Breast epithelium (tissue), 4 donors: ENCODE data around the gene SURF4. TPM values are rescaled to one million over a fixed set of nuclear protein-coding genes. Genes with fewer than 3 reads are reported as not detected.
A peak's percentile ranks its signal among the peaks of the same experiment; 100 is the strongest.

Source experiments
- DNase-seq, 2 donors: peaks; one replicate each; pipeline ENCODE4 v3.0.0-alpha.2; 2019; ENCODE audit warnings: low spot score in 2 of 2
- H3K27ac ChIP-seq, 2 donors: fragments of 200-600 bp; sonication (generic) in 1 of 2; one replicate each; pipeline ENCODE4 v1.5.1; 2016 to 2019; ENCODE audit warnings: mild to moderate bottlenecking in 1 of 2
- H3K27me3 ChIP-seq, 2 donors: fragments of 200-600 bp; sonication (generic) in 1 of 2; one replicate each; pipeline versions ENCODE4 v1.5.1 to v1.6.0; 2017 to 2019; ENCODE audit warnings: control low read depth in 1 of 2, mild to moderate bottlenecking in 1 of 2
- H3K36me3 ChIP-seq: fragments of 200-600 bp; one replicate; pipeline ENCODE4 v1.5.1; 2019
- H3K4me1 ChIP-seq, 2 donors: fragments of 200-600 bp; sonication (generic); one replicate each; pipeline ENCODE4 v1.5.1; 2016 to 2019; ENCODE audit warnings: control low read depth in 1 of 2
- H3K4me3 ChIP-seq, 3 donors: fragments of 200-600 bp; sonication (generic); 1 replicate in 2 of 3; 2 replicates in 1 of 3; pipeline ENCODE4 v1.5.1; 2016 to 2019; ENCODE audit warnings: mild to moderate bottlenecking in 3 of 3, moderate library complexity in 2 of 3
- H3K9me3 ChIP-seq, 2 donors: fragments of 200-600 bp; sonication (generic) in 1 of 2; one replicate each; pipeline ENCODE4 v1.5.1; 2016 to 2019; ENCODE audit warnings: control low read depth in 1 of 2
- CTCF ChIP-seq, 3 donors: fragments of 450-650 bp; IDR thresholded peaks; one replicate each; pipeline ENCODE4 v1.5.1; 2016 to 2017; ENCODE audit warnings: antibody characterized with exemption in 3 of 3, mild to moderate bottlenecking in 3 of 3, moderate library complexity in 3 of 3
- POLR2A ChIP-seq: fragments of 450-650 bp; IDR thresholded peaks from one replicate; pipeline ENCODE4 v1.6.1; 2016; ENCODE audit warnings: antibody characterized with exemption, mild to moderate bottlenecking, moderate library complexity
- POLR2AphosphoS5 ChIP-seq, 3 donors: sonication (generic); formaldehyde crosslinking; IDR thresholded peaks; one replicate each; pipeline ENCODE4 v1.6.1; 2017; ENCODE audit warnings: antibody characterized with exemption in 3 of 3
- intact Hi-C: fragments of 100-400 bp; cut with DNase I; formaldehyde crosslinking; loops from one replicate; pipeline ENCODE4 v1.15.1; 2023; ENCODE audit warnings: low total_unique reads
- total RNA-seq, 3 donors: library from RNA; depleted of rRNA; stranded (reverse); fragments of >200 nt; gene quantifications; one replicate each; pipeline ENCODE4 v1.1.0, GENCODE V29; 2016

The SURF4 gene
- total RNA-seq, 3 donors from 2014 or later: 109 to 164 (median 133) TPM

- intact Hi-C loops: loop anchor here (10.0 kb wide), 1 partner anchor 263 kb away; no protein-coding TSS in a partner anchor
- Histone ChIP-seq H3K27ac (no peak within 1 kb of the TSS), H3K9me3 (no peaks in the 10 kb centered on the region), H3K36me3 (no peaks in the 10 kb centered on the region), H3K4me1 (peaks cover 0 to 2% of the 10 kb centered on the region in 2 donors), H3K4me3 (no peak within 1 kb of the TSS), H3K27me3 (no peaks in the 10 kb centered on the region)
- TF ChIP-seq CTCF (IDR thresholded peaks at IDR 0.05) (no peak), POLR2A (no peak), POLR2AphosphoS5 (IDR thresholded peaks at IDR 0.05) (no peak)
- no peak for DNase-seq
These were observed 46.0 kb upstream of the SURF4 start, which contains the start of gene ADAMTS13 for GRCh38 chr9:133421615-133422542. TSS of gene ADAMTS13 (plus strand) at chr9:133422367. CDS start at chr9:133422444, 77 bp downstream.

GRCh38 chr9:133420392-133420827, 44.5 kb upstream of the SURF4 start:
- no peaks in the 10 kb centered on the region for H3K9me3 ChIP-seq
- no peaks in the 10 kb centered on the region for H3K27me3 ChIP-seq
- H3K36me3 ChIP-seq: no peaks in the 10 kb centered on the region
- intact Hi-C loops: loop anchor here (10.0 kb wide), 1 partner anchor 264 kb away; no protein-coding TSS in a partner anchor
- H3K27ac ChIP-seq: no peak overlapping the region
- TF ChIP-seq POLR2AphosphoS5 (IDR thresholded peaks at IDR 0.05): no peak
- no peak for TF ChIP-seq CTCF (IDR thresholded peaks at IDR 0.05)
- no peak for TF ChIP-seq POLR2A
- no peak overlapping the region for H3K4me3 ChIP-seq
- H3K4me1 ChIP-seq: peaks cover 4 to 10% of the 10 kb centered on the region in 2 donors
- no peak for DNase-seq

- no peak for DNase-seq
- intact Hi-C loops: no loop called here
- TF ChIP-seq POLR2AphosphoS5 (IDR thresholded peaks at IDR 0.05) (no peak), POLR2A (no peak), CTCF (IDR thresholded peaks at IDR 0.05) (no peak)
- Histone ChIP-seq H3K36me3 (no peaks in the 10 kb centered on the region), H3K27ac (no peak overlapping the region), H3K4me1 (peaks cover 4 to 10% of the 10 kb centered on the region in 2 donors), H3K9me3 (no peaks in the 10 kb centered on the region), H3K27me3 (no peaks in the 10 kb centered on the region), H3K4me3 (peak overlapping the region in 1 of 3 donors; percentile 88)
These were observed 43.1 kb upstream of the SURF4 start for GRCh38 chr9:133419005-133419404.

- peak; percentile 60 to 63 for DNase-seq
- Histone ChIP-seq H3K4me1 (peaks cover 4 to 10% of the 10 kb centered on the region in 2 donors), H3K4me3 (peak within 1 kb of the TSS; percentile 65 to 88 (median 84)), H3K27me3 (no peaks in the 10 kb centered on the region), H3K27ac (peak within 1 kb of the TSS; percentile 69 to 86), H3K9me3 (no peaks in the 10 kb centered on the region), H3K36me3 (no peaks in the 10 kb centered on the region)
- intact Hi-C loops: no loop called here
- TF ChIP-seq CTCF (IDR thresholded peaks at IDR 0.05) (peak in 1 of 3 donors; percentile 8), POLR2AphosphoS5 (IDR thresholded peaks at IDR 0.05) (peak; percentile 55 to 65 (median 65)), POLR2A (no peak)
These were observed 41.9 kb upstream of the SURF4 start, which contains the start of gene REXO4 for GRCh38 chr9:133417541-133418461. TSS of gene REXO4 (minus strand) at chr9:133418010. CDS start at chr9:133417844, 166 bp downstream.
